A172 (cell line): ENCODE measurements around the gene CAMTA1. TPM values are rescaled to one million over a fixed set of nuclear protein-coding genes. Genes with fewer than 3 reads are reported as not detected.

ENCODE experiments used
- DNase-seq: peaks from one replicate; pipeline ENCODE4 v3.0.0-alpha.2; 2015; ENCODE audit warnings: low spot score
- total RNA-seq: library from RNA; depleted of rRNA; stranded (reverse); fragments of >200 nt; shearing (Covaris generic); gene quantifications from 2 replicates; pipeline ENCODE4 v1.2.3, GENCODE V29; 2014

CAMTA1 gene
- total RNA-seq, 1 experiment from 2014 or later, result 97.5 TPM

- DNase-seq, result no peak
These were observed 865.5 kb downstream of the CAMTA1 start for GRCh38 chr1:7650801-7651200.

DNA sequence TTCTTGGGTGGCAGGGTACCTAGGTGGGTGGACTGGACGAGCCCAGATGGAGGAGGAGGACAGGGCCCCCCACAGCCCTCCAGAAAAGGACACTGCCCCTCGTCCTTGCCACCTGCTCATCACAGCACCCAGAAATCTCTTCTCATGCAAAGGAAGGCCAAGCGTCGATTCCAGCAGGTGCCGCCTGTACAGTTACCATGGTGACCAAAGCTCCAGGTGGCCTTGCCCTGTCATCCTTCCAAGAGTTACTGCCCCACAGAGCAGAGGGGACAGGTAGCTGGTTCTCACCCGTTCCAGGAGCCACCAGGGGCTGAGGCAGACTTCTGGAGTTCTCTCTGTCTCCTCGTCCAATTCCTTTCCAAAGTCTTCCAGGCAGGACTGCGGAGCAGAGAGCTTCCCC lies 865.9 kb downstream of the CAMTA1 start:
- DNase-seq, result no peak

DNA sequence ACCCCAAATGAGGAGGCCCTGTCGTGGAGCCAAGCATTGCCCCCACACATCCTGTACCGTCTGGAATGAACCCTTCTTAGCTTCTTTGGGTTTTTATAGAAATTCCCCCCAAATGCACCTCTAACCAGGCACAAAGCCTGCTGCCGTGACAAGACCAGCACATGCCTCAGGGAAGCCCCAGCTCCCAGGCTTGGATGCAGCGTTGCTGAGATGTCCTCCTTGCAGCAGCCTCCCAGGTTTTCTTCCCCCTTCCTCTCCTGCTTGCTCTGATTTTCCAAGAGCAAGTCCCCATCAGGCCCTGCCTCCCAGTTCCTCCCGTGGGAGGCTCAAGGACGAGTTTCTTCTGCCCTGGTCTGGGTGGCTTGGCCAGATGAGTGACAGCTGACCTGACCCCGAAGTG lies 866.8 kb downstream of the CAMTA1 start:
- DNase-seq, result no peak

- DNase-seq, result no peak
These were observed 867.4 kb downstream of the CAMTA1 start for GRCh38 chr1:7652515-7653098.

DNA sequence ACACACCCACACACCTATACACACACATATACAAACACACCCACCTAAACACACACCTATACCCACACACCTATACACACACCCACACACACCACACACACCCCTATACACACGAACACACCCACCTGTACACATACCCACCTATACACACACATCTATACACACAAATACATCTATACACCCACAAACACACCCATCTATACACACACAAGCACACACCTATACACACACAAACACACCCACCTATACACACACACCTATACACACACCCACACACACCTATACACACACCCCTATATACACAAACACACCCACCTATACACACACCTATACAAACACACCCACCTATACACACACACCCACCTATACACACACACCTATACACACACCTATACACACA lies 869.5 kb downstream of the CAMTA1 start:
- DNase-seq, result no peak

GRCh38 chr1:7655354-7655753 lies 870.1 kb downstream of the CAMTA1 start:
- DNase-seq, result no peak

DNA sequence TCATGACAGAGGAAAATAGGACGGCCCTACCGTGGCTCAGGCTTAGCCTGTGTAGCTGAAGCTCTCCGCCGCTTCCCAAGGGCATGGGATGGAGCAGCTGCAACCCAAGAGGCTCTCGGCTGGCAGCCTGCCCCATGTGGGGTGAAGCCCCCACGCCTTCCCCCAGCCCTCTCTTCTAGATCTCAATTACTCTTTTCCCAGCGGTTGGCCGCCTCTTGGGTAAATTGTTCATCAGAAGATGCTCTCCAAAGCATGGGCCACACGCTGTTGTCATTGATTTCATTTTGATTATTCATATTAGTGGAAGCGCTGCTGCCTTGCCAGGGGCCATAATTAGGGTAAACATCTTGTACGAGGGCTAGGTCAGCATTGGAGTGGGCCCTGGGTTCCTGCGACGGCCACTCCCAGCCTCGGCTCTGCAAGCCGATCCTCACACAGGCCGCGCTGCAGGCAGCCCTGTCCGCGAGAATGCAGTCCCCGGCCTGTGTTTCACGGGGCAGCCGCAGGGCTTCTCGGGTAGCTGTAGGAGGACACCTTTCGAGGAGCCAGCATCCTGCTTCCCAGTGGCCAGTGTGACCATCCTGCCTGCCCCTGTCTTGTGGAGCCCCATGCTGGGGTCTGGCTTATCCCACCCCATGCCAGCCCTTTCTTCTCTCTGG lies 871.4 kb downstream of the CAMTA1 start:
- DNase-seq, result no peak

DNA sequence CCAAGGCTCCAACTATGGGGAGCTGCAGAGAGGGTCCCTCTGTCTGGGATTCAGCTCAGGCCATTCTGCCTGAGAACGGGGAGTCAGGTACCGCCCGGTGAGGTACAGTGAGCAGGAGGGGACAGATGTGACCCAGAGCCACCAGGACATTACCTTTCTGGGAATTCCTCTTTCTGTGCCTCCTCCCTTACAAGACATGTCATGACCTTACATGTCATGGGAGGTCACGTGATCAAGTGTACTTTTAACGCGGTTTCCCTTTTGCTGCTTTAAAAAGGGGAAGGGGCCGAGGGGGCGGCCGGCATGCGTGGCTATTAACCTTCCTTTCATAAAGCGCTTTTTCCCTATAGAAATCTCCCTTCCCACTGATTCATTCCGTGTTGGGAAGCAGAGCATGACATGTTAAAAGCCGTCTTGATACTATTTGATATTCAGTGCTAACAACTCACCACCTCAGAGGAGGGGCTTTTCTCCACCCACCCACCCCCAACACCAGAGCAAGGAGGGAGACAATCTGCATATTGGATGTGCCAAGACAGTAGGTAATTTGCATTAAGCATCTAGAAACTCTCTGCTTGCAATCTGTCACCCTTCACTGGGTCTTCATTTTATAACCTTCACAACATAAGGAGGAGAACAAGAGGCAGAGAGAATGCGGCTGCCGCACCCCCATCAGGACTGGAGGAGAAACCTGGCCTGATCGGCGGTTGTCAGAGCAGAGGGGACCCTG lies 872.2 kb downstream of the CAMTA1 start:
- DNase-seq, result no peak

- no peak for DNase-seq
These were observed 872.8 kb downstream of the CAMTA1 start for GRCh38 chr1:7658099-7658498.

GRCh38 chr1:7659514-7659913 lies 874.3 kb downstream of the CAMTA1 start:
- DNase-seq, result no peak

- DNase-seq, result no peak
These were observed 878.3 kb downstream of the CAMTA1 start for GRCh38 chr1:7663451-7664146.

DNA sequence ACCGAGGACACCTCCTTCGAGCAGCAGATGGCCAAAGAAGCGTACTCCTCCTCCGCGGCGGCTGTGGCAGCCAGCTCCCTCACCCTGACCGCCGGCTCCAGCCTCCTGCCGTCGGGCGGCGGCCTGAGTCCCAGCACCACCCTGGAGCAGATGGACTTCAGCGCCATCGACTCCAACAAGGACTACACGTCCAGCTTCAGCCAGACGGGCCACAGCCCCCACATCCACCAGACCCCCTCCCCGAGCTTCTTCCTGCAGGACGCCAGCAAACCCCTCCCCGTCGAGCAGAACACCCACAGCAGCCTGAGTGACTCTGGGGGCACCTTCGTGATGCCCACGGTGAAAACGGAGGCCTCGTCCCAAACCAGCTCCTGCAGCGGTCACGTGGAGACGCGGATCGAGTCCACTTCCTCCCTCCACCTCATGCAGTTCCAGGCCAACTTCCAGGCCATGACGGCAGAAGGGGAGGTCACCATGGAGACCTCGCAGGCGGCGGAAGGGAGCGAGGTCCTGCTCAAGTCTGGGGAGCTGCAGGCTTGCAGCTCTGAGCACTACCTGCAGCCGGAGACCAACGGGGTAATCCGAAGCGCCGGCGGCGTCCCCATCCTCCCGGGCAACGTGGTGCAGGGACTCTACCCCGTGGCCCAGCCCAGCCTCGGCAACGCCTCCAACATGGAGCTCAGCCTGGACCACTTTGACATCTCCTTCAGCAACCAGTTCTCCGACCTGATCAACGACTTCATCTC lies 879.1 kb downstream of the CAMTA1 start:
- no peak for DNase-seq

DNA sequence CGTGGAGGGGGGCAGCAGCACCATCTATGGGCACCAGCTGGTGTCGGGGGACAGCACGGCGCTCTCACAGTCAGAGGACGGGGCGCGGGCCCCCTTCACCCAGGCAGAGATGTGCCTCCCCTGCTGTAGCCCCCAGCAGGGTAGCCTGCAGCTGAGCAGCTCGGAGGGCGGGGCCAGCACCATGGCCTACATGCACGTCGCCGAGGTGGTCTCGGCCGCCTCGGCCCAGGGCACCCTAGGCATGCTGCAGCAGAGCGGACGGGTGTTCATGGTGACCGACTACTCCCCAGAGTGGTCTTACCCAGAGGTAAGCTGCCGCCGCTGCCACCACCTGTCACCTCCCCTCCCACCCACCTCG lies 879.6 kb downstream of the CAMTA1 start:
- DNase-seq, result no peak

DNA sequence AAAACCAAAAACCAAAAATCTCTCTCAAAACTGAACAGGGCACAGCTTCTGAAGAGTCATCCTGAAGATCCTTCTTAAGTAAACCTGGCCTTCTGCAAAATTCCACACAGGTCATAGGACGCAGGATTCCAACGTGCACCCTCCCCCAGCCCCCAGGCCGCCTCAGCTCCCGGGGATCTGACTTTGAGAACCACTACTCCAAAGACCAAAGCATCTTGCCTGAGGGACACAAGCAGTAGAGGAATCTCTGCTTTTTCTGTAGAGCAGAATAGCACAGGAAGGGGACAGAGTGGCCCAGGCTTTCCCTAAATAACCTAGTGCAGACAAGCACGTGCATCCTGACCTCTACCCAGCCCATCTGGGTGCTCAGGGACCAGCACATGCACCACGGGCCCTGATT lies 881.0 kb downstream of the CAMTA1 start:
- no peak for DNase-seq

DNA sequence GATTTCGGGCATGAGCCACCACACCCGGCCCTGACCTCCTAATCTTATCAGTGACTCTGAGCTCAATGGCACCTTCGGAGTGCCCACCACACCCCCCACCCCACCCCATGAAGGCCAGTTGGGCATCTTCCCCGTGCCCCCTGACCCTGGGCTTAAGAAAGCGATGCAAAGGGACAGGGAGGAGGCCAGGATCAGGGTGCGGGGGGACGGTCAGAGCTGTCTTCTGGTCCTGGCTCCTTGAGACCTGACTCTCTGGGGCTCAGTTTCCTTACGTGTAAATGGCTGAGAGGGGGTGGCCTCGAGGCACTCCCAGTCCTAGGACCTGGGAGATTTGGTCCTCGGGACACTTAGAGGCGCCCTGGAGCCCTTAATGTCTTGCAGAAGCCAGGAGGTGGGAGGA lies 881.9 kb downstream of the CAMTA1 start:
- DNase-seq, result no peak

GRCh38 chr1:7667625-7668218 lies 882.5 kb downstream of the CAMTA1 start:
- peak; percentile 52 for DNase-seq

- DNase-seq, result no peak
These were observed 884.5 kb downstream of the CAMTA1 start for GRCh38 chr1:7669559-7670311.

GRCh38 chr1:7670334-7671145 lies 885.3 kb downstream of the CAMTA1 start:
- no peak for DNase-seq

- no peak for DNase-seq
These were observed 885.9 kb downstream of the CAMTA1 start for GRCh38 chr1:7671146-7671465.

GRCh38 chr1:7671676-7672075 lies 886.4 kb downstream of the CAMTA1 start:
- DNase-seq, result no peak
